ENCODE data around the gene BRD3OS.
A peak's percentile ranks its signal among the peaks of the same experiment; 100 is the strongest.

Gene BRD3OS

GRCh38 chr9:134007150-134007549, 18.1 kb upstream of the BRD3OS start:
- DNase-seq: no peak

- DNase-seq: no peak
Measured at GRCh38 chr9:134007571-134007970, 17.7 kb upstream of the BRD3OS start.

- no peak for DNase-seq
Measured at GRCh38 chr9:134010310-134011173, 14.7 kb upstream of the BRD3OS start.

GRCh38 chr9:134011401-134011800, 13.9 kb upstream of the BRD3OS start:
- no peak for DNase-seq

- no peak for DNase-seq
Measured at GRCh38 chr9:134014946-134015345, 10.3 kb upstream of the BRD3OS start.

- DNase-seq: no peak
Measured at GRCh38 chr9:134024214-134024792, 978 bp upstream of the BRD3OS start.

- DNase-seq: peak; percentile 51
Measured at GRCh38 chr9:134025606-134026541, 593 bp downstream of the BRD3OS start.

- no peak for DNase-seq
Measured at GRCh38 chr9:134026581-134026980, 1.3 kb downstream of the BRD3OS start.

GRCh38 chr9:134026981-134027380, 1.7 kb downstream of the BRD3OS start:
- no peak for DNase-seq

- DNase-seq: no peak
Measured at GRCh38 chr9:134027561-134027960, 2.3 kb downstream of the BRD3OS start.

GRCh38 chr9:134028076-134028475, 2.8 kb downstream of the BRD3OS start:
- no peak for DNase-seq

- DNase-seq: no peak
Measured at GRCh38 chr9:134028575-134029247, 3.4 kb downstream of the BRD3OS start.

- DNase-seq: no peak
Measured at GRCh38 chr9:134029248-134030226, 4.3 kb downstream of the BRD3OS start.

- DNase-seq: no peak
Measured at GRCh38 chr9:134030821-134031470, 5.7 kb downstream of the BRD3OS start.

- DNase-seq: no peak
Measured at GRCh38 chr9:134031783-134032182, 6.5 kb downstream of the BRD3OS start.

GRCh38 chr9:134032456-134033222, 7.4 kb downstream of the BRD3OS start:
- no peak for DNase-seq

- no peak for DNase-seq
Measured at GRCh38 chr9:134033516-134034214, 8.4 kb downstream of the BRD3OS start.

- DNase-seq: no peak
Measured at GRCh38 chr9:134034215-134035040, 9.1 kb downstream of the BRD3OS start.

Data from stimulated activated CD4-positive, alpha-beta T cell treated with anti-CD3 and anti-CD28 coated beads, Interleukin-4, amount 100 ng/mL, for 1 hour (primary cell).